Activated naive CD4-positive, alpha-beta T cell (primary cell): ENCODE results near the gene POC5.

ENCODE experiments used
- DNase-seq, 4 experiments: peaks; one replicate each; lab custom pipeline; 2025; lab: John Stamatoyannopoulos, UW

The POC5 gene

DNA sequence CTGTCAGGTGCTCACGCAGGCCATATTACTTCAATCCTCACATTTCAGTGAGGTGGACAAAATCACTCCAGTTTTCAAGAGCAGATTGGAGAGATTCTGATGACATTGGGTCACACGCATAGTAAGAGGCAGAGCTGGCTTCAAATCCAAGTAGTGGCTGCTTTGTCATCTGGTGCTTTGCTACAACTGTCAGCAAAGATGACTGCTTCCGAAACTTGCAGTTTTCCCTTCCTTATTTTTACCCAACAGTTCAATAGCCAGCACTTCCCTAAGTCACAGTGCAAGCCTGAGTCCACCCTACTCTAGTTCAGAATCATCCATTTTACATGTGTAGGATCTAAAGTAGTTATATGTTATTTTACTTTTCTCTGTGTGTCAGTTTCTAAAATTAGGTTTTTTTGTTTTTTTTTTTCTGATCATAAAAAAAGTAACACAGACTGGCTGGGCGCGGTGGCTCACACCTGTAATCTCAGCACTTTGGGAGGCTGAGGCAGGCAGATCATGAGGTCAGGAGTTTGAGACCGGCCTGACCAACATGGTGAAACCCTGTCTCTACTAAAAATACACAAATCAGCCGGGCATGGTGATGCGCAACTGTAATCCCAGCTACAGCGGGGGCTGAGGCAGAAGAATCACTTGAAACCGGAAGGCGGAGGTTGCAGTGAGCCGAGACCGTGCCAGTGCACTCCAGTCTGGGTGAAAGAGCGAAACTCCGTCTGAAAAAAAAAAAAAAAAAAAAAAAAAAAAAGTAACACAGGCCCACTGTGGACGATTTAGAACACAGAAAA is 56.4 kb downstream of the POC5 start:
- no peak for DNase-seq

DNA sequence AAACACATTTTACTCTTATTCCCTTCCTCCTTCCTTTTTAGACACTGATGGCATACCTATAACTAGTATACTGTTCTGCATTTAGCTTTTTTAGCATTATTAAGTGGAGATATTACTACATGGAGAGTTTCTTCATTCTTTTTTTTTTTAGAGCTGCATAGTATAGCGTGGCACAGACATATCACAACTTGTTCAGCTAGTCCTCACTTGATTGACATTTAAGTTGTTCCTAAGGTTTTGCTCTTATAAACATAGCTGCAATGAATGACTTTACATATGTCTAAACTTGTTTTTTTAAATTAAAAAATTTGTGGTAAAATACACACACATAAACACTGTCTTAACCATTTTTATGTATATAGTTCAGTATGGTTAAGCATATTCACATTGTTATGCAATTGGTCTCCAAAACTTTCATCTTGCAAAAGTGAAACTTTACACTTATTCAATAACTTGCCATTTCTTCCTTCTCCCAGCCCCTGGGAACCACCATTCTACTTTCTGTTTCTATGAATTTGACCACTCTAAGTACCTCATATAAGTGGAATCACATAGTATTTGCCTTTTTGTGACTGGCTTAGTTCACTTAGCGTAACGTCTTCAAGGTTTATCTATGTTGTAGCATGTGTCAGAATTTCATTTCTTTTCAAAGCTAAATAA is 57.3 kb downstream of the POC5 start:
- DNase-seq = no peak

DNA sequence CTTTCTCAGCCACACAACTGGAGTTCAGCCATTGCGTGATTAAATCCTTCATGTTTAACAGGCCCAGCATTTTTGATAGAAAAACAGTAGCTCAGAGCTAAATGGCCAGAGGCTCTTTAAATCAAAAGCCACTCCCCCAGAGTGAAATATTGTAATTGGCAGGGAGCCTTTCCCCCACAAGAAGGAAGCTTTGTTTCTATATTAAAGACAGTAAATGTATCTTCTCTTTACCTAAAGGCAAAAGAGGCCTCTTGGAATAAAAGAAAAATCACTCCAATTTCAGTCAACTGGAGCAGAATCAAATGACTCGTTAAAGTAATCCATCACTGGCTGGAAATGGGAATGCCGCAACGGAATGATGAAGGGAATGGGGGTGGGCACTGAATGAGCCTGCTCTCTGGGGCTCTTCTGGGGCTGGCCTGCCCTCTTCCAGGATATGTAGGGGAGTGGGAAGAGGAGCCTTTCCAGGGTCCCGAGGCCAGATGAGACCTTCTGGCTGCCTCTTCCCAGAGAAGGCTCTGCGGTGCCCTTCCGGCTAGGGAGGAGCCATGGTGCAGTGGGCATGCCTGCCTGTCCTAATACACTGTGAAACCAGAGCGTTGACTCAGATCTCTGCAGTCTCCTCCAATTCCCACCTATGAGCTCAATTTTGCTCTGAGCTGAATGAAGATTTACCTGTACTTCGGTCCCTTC is 60.8 kb downstream of the POC5 start:
- no peak for DNase-seq

DNA sequence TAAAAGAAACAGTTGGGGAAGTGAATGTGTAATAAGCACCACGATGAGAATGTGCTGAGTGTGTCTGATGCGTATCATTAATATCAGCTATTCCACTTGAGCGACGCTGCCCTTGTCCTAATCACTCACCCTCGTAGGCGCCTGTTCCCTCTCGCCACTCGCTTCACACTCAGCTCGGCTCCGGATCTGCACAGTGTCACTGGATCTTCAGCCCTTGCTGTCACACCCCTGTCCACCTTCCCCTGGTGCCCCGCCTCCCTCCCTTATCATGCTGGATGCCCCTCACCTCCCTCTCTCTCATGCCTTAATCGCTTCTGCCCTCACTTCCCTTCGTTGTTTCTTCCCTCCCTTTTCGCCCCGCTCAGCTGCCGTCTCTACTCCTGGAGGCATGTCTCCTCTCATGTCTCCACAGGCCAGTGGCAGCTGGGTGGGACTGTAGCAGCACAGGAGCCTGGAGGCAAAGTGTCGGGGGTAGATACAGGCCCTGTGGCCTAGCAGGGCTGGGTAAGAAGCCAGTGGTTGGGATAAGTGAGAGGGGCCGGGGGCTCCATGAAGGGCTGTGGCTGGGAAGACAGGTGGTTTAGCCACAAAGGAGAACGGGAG is 62.4 kb downstream of the POC5 start:
- no peak for DNase-seq

DNA sequence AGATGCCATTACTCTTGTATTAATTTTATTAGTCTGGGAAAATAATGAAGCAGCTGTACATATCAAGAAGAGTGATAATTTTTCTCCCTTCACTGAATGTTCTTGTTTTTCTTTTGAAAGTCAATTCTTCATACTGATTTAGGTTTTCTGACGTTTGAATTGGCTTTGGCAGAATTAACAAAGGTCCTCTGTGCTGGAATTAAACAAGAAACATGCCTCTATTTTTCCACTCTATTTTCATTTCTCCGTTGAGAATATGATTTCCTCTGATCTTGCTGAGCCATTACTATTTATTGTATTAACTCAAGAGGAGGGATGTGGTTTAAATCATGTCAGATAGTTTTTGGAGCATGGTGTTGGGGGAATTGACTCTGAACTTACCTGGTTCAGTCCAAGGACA is 63.7 kb downstream of the POC5 start:
- no peak for DNase-seq

DNA sequence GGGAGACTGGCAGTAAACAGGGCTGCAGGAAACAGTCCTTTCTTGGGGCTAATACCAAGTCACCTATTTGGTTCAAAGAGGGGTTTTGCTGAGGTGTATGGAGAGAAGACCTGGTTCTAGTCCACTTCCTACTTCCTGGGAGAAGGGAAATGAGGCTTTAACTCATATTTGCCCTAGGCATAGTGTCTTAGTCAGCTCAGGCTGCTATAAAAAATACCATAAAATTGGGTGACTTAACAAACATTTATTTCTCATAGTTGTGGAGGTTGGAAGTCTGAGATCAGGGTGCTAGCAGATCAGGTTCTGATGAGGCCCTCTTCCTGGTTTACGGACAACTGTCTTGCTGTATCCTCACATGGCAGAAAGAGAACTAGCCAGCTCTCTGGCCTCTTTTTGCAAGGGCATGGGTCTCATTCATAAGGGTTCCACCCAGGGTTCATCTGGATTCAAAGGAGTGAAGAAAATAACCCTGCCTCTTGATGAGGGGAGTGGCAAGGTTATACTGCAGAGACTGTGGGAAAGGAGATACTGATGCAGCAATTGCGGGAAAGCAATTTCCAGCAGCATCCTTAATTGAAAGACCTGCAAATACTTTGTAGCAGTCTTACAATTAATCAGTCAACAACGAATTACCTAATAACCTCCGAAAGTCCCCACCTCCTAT is 65.5 kb downstream of the POC5 start:
- no peak for DNase-seq

DNA sequence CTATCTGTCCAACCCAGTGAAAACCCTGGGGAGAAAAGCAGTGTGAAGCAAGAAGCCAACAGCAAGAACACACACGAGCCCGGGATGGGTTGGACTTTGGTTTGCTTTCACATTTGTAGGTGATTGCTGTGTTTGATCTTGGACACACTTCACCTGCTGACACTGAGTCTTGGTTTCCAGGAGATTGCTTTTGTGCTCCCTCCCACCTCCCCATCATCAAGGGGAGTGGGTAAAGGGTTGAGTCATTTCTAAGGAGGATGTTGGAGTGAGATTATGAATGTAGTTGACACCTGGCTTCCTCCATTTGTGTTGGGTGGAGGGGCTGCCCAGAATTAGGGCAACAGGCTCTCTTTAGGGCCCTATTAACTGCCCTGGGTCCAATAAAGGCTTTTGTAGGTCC is 68.5 kb downstream of the POC5 start:
- DNase-seq = no peak

DNA sequence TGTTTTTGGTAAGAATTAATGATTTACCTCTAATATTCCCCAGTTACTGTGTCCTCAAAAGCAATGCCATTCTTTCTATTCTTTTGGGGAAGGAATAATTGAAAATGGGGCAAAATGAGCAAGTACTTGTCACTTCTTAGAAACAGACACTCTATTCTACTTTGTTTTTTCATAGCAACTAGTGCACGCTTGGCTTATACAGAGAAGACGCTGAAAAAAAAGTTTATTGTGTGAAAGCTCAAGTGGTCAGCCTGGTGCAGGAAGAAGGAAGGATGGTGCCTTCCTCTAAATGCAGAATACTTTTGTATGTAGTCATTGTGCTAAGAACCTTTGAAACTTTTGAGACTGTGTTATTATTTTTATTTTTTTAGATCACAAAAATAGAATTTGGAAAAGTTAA is 76.4 kb downstream of the POC5 start:
- DNase-seq = no peak

DNA sequence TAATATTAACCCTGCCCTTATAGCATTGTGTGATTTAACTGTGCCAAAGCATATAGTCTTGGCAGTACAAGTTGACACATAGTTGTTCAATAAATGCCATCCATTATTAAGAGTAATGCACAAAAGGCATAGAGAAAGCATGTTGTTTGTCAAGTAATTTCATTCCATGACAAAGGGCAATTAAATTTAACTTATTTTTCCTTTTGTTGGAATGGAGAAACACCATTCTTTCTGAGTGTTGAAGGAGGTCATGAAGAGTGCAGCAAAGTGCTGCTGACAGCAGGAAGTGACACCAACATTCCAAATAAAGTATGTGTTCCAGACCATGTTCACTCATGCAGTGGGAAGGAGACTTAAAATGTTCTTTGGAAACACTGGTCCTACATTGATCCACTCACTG is 76.8 kb downstream of the POC5 start:
- DNase-seq = no peak

DNA sequence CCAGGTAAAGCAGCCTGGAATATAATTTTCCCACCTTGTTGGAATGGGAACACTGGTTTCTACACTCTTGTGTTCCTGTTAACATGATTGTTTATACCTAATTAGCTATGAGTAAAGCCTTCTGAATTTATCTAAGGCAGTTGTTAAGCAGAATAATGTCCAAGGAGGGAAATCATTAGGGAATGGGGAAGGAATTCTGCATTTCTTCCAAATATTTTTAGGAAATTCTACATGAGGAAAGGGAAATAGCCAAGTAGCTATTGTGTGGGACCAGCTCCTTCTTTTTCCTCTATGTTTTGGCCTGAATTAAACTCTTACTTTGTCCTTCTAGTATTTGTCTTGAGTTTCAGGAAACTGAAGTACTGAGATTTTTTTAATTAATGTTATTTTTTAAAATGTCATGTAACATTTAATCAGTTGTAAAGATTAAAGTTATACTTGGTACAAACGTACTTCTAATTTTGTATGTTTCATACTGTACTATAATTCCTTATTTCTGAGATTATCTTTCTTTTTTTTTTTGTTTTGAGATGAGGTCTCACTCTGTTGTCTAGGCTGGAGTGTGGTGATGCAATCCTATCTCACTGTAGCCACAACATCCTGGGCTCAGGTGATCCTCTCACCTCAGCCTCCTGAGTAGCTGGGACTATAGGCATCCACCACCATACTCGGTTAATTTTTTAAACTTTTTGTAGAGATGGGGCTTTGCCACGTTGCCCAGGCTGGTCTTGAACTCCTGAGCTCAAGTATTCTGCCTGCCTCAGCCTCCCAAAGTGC is 77.5 kb downstream of the POC5 start:
- DNase-seq = no peak

DNA sequence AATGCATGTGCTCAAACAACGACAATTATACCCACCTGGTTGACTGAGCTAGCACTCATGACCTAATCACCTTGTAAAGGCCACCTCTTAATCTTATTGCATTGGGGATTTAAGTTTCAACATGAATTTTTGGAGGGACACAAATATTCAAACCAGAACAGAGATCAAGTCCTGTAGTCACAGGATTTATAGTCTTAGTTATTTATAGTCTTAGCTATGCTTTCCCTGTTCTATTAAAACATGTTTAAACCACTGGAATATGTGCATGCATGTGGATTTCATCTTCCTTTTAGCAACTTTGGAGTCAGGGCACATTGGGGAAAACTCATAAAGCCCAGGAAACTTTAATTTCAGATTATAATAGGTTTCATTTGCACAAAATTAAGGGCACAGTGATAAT is 79.3 kb downstream of the POC5 start:
- no peak for DNase-seq

DNA sequence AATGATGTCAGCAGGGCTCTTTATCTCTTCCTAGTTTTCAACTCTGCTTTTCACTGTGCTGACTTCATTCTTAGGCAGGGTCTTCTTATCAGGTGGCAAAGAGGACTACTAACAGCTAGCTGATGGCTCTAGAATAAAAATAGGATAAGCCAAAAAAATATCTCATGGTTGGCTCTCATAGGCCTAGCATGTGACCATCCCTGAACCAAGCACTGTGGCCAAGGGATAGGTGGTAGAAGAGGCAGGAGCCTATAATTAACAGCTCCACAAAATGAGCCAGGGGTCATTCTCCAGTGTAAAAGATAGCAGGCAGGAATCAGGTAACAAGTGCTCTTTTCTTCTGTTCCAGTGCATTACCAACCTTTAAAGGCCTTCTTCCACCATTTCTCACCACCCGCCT is 84.9 kb downstream of the POC5 start:
- no peak for DNase-seq

DNA sequence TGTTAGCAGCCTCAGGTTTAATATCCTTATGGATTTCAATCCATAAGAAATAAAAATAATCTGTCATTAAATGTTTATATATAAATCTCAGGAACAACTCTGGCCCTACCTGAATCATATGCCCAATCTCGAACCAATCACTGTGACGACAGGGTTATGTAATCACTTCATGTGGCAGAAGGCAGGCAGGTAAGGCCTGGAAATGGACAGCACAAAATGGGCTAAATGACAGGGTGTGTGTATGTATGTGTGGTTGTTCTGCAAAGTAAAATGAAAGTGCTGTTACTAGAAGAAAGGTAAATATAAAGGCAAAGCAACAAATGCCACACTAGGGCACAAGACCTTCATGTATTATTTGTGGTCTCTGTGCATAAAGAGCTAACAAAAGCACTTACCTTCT is 86.4 kb downstream of the POC5 start:
- no peak for DNase-seq

DNA sequence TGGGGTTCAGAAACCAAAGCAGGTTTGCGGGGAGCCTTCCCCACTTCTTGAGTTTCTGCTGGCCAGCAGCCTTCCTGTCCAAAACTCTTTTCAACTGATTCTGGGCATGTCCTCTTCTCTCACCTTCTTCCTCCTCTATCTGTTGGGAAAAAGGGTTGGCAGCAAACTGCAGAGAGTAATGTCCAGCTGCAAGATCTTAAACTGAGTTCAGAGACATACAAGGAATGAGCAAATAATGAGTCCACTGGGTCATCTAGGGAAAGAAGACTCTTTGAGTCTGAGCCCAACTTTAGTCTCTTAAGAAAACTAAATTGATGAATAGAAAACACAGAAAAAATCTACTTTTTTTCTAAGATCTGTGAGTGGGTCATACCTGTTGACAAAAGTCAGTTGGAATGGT is 89.4 kb downstream of the POC5 start:
- no peak for DNase-seq

DNA sequence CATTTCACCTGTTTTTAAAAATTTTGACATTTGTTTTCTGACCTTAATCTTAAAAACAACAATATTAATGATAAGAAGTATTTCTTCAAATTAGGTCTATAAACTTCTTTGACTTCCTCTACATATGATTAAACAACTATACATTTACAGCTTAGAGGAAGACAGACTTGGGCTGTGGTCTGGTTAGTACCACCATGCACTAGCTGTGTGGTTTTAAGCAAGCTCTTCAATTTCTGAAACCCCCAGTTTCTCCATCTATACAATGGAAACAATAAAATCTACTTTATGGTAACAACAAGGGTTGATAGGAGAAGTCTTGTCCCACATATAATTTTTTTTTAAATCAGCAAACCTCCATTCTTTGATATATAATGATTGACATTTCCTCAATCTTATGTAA is 90.3 kb downstream of the POC5 start:
- no peak for DNase-seq
